Kidney (tissue), 14 donors: Measurements from ENCODE around the gene COL16A1. TPM values are rescaled to one million over a fixed set of nuclear protein-coding genes. Genes with fewer than 3 reads are reported as not detected.

Source experiments
- DNase-seq, 5 donors: peaks; one replicate each; pipeline ENCODE4 v3.0.0-alpha.2; 2013 to 2020
- FAIRE-seq: peaks from 2 replicates; lab custom pipeline; 2012; peaks lifted over from hg19 to GRCh38; lab: Jason Lieb, UNC
- H3K27ac ChIP-seq, 2 donors: one replicate each; pipeline ENCODE4 v1.7.0; 2013; ENCODE audit warnings: low read depth in 2 of 2, low read length in 2 of 2, inconsistent platforms in 1 of 2
- H3K27me3 ChIP-seq: one replicate; pipeline ENCODE4 v1.7.1; 2013; ENCODE audit warnings: low read length, inconsistent platforms; ENCODE audit not compliant: control insufficient read depth, insufficient read depth
- H3K36me3 ChIP-seq, 3 donors: one replicate each; pipeline versions ENCODE4 v1.7.0 to v1.7.1; 2013; ENCODE audit warnings: low read length in 3 of 3, control low read depth in 1 of 3, inconsistent platforms in 1 of 3; ENCODE audit not compliant: insufficient read depth in 3 of 3, control insufficient read depth in 2 of 3
- H3K4me1 ChIP-seq, 3 donors: one replicate each; pipeline versions ENCODE4 v1.7.0 to v1.7.1; 2013; ENCODE audit warnings: low read length in 3 of 3, inconsistent platforms in 1 of 3, low read depth in 1 of 3; ENCODE audit not compliant: control insufficient read depth in 2 of 3, insufficient read depth in 2 of 3
- H3K4me3 ChIP-seq, 3 donors: one replicate each; pipeline versions ENCODE4 v1.7.0 to v1.8.1; 2013; ENCODE audit warnings: low read length in 3 of 3, control low read depth in 1 of 3, inconsistent platforms in 1 of 3
- H3K9ac ChIP-seq, 3 donors: one replicate each; pipeline versions ENCODE4 v1.7.0 to v1.7.1; 2013; ENCODE audit warnings: low read length in 3 of 3, control low read depth in 1 of 3, inconsistent platforms in 1 of 3
- H3K9me3 ChIP-seq, 3 donors: one replicate each; pipeline versions ENCODE4 v1.7.0 to v1.7.1; 2013; ENCODE audit warnings: low read length in 3 of 3, control low read depth in 1 of 3, inconsistent platforms in 1 of 3; ENCODE audit not compliant: control insufficient read depth in 2 of 3, insufficient read depth in 1 of 3
- intact Hi-C: fragments of 100-400 bp; cut with DNase I; formaldehyde crosslinking; loops from one replicate; pipeline ENCODE4 v1.11.1; 2022
- polyA plus RNA-seq: library from polyadenylated mRNA; stranded (reverse); fragments of 350-450 nt; fragmentation: Illumina TruSeq; extraction: RNeasy Lipid Tissue Mini Kit (QIAGEN cat#74804); gene quantifications from one replicate; pipeline ENCODE4 v1.2.3, GENCODE V29; 2014; ENCODE audit warnings: low read depth, low replicate concordance; ENCODE audit not compliant: insufficient read depth
- total RNA-seq: library from RNA; stranded (reverse); fragmentation: NEBNext Ultra II Directional; extraction: Animal tissue kit (Norgen Biotek cat#: 25700); gene quantifications from one replicate; pipeline ENCODE4 v1.2.1, GENCODE V29; 2021
- TF ChIP-seq, protein P1 (sequence below): IDR thresholded peaks from 3 replicates; pipeline ENCODE4 v1.5.1; 2012; ENCODE audit warnings: mild to moderate bottlenecking, moderate library complexity, borderline replicate concordance; ENCODE audit not compliant: insufficient read depth; ENCODE audit errors: extremely low read depth
- donor health status: control.
- donor health status: control.
- donor health status: control.
- donor health status: control.
- donor health status: control.
- donor health status: DM: yes; HTN: yes; CAD: no.
- donor health status: Normal renal cell carcinoma (clear cell type).

COL16A1 gene
- total and polyA plus RNA-seq, 2 donors from 2014 or later: 9.2 to 29.0 TPM

DNA sequence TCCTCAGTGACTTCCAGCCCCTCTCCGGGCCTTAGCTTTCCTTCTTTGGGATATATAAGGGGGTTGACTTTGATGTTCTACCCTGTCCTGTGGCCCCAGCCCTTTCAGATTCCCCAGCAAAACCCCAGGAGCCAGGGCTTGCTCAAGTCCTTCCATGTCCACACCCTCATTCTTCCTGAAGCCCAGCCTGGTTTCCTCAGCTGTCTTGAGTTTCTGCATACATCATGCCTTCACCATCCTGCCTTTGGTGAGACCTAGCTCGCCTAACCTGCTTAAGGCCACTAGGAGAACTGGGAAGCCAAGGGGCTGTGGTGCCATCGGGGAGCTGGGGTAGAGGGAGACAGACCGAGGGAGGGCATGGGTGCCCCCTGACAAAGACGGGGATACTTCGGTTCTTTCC, 42.0 kb downstream of the COL16A1 start:
- FAIRE-seq: no peak
- no peak overlapping the region for H3K27ac ChIP-seq

DNA sequence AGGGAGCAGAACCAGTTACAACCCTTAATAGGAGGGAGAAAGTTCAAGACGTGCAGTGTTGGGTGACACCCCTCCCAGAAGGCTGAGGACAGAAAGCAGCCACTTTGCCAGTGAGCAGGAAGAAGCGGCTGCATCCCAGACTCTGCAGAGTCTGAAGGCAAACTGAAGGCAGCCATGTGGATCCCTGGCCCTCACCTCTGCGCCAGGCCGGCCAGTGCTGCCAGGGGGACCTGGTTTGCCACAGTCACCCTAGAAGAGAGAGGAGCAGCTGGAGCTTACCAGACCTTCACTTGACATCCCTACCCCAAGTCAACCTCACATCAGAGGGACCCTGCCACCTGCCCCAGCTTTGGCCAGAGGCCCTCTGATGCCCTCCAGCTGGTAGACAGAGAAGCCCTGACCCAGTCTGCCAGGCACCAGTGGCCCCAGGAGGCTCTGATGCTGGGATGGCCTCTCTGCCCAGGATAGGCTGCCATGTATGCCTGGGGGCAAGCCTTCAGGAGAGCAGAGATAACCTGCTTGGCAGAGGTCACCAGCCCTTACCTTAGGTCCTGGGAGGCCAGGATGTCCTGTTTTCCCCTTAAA, 42.9 kb downstream of the COL16A1 start:
- TF ChIP-seq, protein P1, sequence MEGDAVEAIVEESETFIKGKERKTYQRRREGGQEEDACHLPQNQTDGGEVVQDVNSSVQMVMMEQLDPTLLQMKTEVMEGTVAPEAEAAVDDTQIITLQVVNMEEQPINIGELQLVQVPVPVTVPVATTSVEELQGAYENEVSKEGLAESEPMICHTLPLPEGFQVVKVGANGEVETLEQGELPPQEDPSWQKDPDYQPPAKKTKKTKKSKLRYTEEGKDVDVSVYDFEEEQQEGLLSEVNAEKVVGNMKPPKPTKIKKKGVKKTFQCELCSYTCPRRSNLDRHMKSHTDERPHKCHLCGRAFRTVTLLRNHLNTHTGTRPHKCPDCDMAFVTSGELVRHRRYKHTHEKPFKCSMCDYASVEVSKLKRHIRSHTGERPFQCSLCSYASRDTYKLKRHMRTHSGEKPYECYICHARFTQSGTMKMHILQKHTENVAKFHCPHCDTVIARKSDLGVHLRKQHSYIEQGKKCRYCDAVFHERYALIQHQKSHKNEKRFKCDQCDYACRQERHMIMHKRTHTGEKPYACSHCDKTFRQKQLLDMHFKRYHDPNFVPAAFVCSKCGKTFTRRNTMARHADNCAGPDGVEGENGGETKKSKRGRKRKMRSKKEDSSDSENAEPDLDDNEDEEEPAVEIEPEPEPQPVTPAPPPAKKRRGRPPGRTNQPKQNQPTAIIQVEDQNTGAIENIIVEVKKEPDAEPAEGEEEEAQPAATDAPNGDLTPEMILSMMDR: no peak
- Histone ChIP-seq H3K9me3 (no peaks in the 10 kb centered on the region), H3K27ac (no peak overlapping the region), H3K27me3 (no peaks in the 10 kb centered on the region), H3K36me3 (no peaks in the 10 kb centered on the region), H3K9ac (no peak overlapping the region), H3K4me3 (no peak overlapping the region), H3K4me1 (no peaks in the 10 kb centered on the region)
- DNase-seq: no peak
- intact Hi-C loops: loop anchor here (5.0 kb wide), 1 partner anchor 131 kb away; no protein-coding TSS in a partner anchor
- no peak for FAIRE-seq

More for the DNA sequence above, 42.0 kb downstream of the COL16A1 start:
- Histone ChIP-seq H3K9me3 (no peaks in the 10 kb centered on the region), H3K36me3 (no peaks in the 10 kb centered on the region), H3K4me3 (no peak overlapping the region), H3K9ac (no peak overlapping the region), H3K4me1 (no peaks in the 10 kb centered on the region), H3K27me3 (no peaks in the 10 kb centered on the region)
- intact Hi-C loops: loop anchor here (5.0 kb wide), 1 partner anchor 130 kb away; no protein-coding TSS in a partner anchor
- TF ChIP-seq, protein P1: no peak
- no peak for DNase-seq

DNA sequence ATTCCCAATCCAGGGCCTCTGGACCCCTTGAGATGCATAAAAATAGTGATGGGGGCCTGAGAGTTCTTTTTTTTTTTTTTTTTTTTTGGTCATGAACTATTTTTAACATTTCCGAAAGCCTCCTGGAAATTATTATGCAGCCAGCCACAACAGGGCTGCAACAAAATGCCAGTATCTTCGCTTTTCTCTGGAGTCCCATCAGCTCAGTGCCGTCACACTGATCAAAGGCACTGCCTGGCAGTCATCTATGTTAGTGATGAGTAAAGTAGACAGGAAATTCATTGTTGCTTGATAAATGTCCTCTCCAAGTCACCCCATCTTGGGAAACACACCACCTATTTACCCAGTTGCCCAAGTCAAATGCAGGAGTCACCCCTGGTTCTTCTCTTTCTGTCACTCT, 43.9 kb downstream of the COL16A1 start:
- Histone ChIP-seq H3K4me1 (no peaks in the 10 kb centered on the region), H3K4me3 (no peak overlapping the region), H3K27ac (no peak overlapping the region), H3K9me3 (no peaks in the 10 kb centered on the region), H3K36me3 (no peaks in the 10 kb centered on the region), H3K9ac (no peak overlapping the region), H3K27me3 (no peaks in the 10 kb centered on the region)
- TF ChIP-seq, protein P1: no peak
- DNase-seq (no peak), FAIRE-seq (no peak)
- intact Hi-C loops: loop anchor here (5.0 kb wide), 1 partner anchor 132 kb away; no protein-coding TSS in a partner anchor
